Common myeloid progenitor, CD34-positive (primary cell): ENCODE results near the gene CASK.

Experiments
- CTCF ChIA-PET: fragments of 350-600 bp; sonication (Branson Sonifier 250); formaldehyde crosslinking; loops from one replicate; lab custom pipeline; 2021; ENCODE audit warnings: antibody characterized with exemption; lab: Charles Lee
- POLR2A ChIA-PET: fragments of 350-600 bp; sonication (Branson Sonifier 250); formaldehyde crosslinking; loops from one replicate; lab custom pipeline; 2021; ENCODE audit warnings: antibody characterized with exemption; lab: Charles Lee
- DNase-seq, 3 donors: peaks; one replicate each; pipeline versions ENCODE4 v3.0.0 to v3.0.0-alpha.2; 2013
- H3K27ac ChIP-seq, 2 experiments: 1 replicate in 1 of 2; 2 replicates in 1 of 2; pipeline ENCODE4 v1.7.0; 2013; ENCODE audit warnings: inconsistent platforms in 2 of 2, low read length in 2 of 2, mild to moderate bottlenecking in 2 of 2, low read depth in 1 of 2, moderate library complexity in 1 of 2; ENCODE audit not compliant: severe bottlenecking in 2 of 2, insufficient read depth in 1 of 2, poor library complexity in 1 of 2
- H3K27me3 ChIP-seq, 5 experiments: replicated peaks in 2 of 5; 1 replicate in 3 of 5; 2 replicates in 2 of 5; pipeline versions ENCODE4 v1.6.1 to v1.7.0; 2013; ENCODE audit warnings: low read length in 4 of 5, mild to moderate bottlenecking in 2 of 5, moderate library complexity in 2 of 5, inconsistent platforms in 1 of 5; ENCODE audit not compliant: insufficient read depth in 5 of 5, control insufficient read depth in 4 of 5
- H3K36me3 ChIP-seq, 4 experiments: 1 replicate in 2 of 4; 2 replicates in 2 of 4; pipeline versions ENCODE4 v1.6.1 to v1.7.0; 2013; ENCODE audit warnings: low read length in 3 of 4, control low read depth in 1 of 4, mild to moderate bottlenecking in 1 of 4; ENCODE audit not compliant: control insufficient read depth in 4 of 4, insufficient read depth in 4 of 4
- H3K4me1 ChIP-seq, 4 experiments: 1 replicate in 3 of 4; 2 replicates in 1 of 4; pipeline versions ENCODE4 v1.6.1 to v1.7.1; 2013; ENCODE audit warnings: low read length in 3 of 4, mild to moderate bottlenecking in 3 of 4, control low read depth in 1 of 4, inconsistent platforms in 1 of 4, moderate library complexity in 1 of 4; ENCODE audit not compliant: control insufficient read depth in 4 of 4, insufficient read depth in 4 of 4; ENCODE audit errors: control extremely low read depth in 1 of 4
- H3K4me3 ChIP-seq, 7 experiments: 1 replicate in 4 of 7; 2 replicates in 3 of 7; pipeline versions ENCODE4 v1.5.1 to v1.7.0; 2013; ENCODE audit warnings: mild to moderate bottlenecking in 7 of 7, low read length in 6 of 7, moderate library complexity in 6 of 7, inconsistent platforms in 2 of 7, low read depth in 2 of 7, control low read depth in 1 of 7; ENCODE audit not compliant: insufficient read depth in 4 of 7, control insufficient read depth in 1 of 7; ENCODE audit errors: extremely low read depth in 1 of 7
- H3K9me3 ChIP-seq, 5 experiments: 1 replicate in 4 of 5; 2 replicates in 1 of 5; pipeline versions ENCODE4 v1.6.1 to v1.7.1; 2013; ENCODE audit warnings: low read length in 4 of 5, mild to moderate bottlenecking in 2 of 5, inconsistent platforms in 1 of 5, low read depth in 1 of 5, moderate library complexity in 1 of 5; ENCODE audit not compliant: control insufficient read depth in 4 of 5, insufficient read depth in 2 of 5; ENCODE audit errors: control extremely low read depth in 1 of 5
- WGBS: methylation state at CpG from one replicate; pipeline ENCODE4 v1.1.5; 2013; ENCODE audit not compliant: insufficient coverage; 5-methylcytosine and 5-hydroxymethylcytosine counted together

Gene CASK

DNA sequence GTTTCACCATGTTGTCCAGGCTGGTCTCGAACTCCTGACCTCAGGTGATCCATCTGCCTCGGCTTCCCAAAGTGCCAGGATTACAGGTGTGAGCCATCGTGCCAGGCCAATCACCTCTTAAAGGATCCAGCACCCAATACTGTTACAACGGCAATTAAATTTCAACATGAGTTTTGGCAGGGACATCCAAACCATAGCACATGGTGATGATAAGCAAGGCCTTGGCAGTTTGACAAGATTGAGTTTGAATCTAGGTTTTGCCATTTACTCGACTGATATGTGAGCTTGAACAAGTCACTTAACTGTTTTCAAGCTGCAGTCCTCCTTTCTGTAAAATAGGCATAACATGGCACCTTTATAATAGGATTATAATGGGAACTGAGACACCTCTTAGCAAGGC, 115.3 kb downstream of the CASK start:
- Histone ChIP-seq H3K4me1 (no peaks in the 10 kb centered on the region), H3K36me3 (no peaks in the 10 kb centered on the region), H3K9me3 (peaks cover 0 to 7% (median 5%) of the 10 kb centered on the region in 5 experiments), H3K4me3 (no peak overlapping the region), H3K27ac (no peak overlapping the region), H3K27me3 (no peaks in the 10 kb centered on the region)
- ChIA-PET POLR2A (no interaction called here), CTCF (no interaction called here)
- WGBS: 93% methylated on average over 5 of the region's 5 CpGs
- no peak for DNase-seq

DNA sequence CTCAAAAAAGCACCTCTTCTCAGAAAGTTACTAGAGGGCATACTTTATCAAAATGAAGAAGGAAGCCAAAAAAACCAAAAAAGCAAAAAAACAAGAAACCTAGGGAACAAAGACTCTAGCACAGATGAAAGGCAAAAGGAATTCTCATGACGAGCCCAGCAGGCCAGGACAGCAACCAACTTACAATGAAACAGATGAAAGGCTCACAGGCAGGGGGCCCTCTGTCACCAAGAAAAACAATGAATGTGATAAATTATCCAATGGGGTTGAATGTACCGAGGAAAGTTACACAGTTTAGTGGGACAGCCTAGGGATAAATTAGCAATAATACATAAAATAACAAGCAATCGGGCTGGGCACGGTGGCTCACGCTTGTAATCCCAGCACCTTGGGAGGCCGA, 120.4 kb downstream of the CASK start:
- Histone ChIP-seq H3K27ac (no peak overlapping the region), H3K4me1 (no peaks in the 10 kb centered on the region), H3K36me3 (no peaks in the 10 kb centered on the region), H3K9me3 (peaks cover 0 to 4% (median 1%) of the 10 kb centered on the region in 5 experiments), H3K4me3 (no peak overlapping the region), H3K27me3 (no peaks in the 10 kb centered on the region)
- POLR2A ChIA-PET: no interaction called here
- DNase-seq: no peak
- CTCF ChIA-PET: no interaction called here
- WGBS: 80% methylated on average over 5 of the region's 6 CpGs

DNA sequence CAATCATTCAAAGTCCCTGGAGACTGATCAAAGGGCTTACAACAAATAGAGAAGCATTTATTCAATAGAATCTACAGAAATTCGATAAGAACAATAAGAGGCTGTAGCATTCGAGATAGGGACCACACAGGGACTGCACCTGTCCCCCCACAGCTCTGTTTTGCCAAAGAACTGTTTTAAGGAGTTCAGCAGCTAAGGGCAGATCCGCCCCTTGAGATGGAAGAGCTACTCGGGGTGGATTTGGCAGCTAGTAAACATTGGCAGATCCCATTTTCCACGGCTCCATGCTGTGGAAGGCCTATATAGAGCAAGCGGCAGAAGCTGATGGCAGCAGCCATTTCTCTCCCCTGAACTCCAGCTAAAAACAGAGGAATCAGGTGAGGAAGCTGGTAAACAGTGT, 123.7 kb downstream of the CASK start:
- no peak for DNase-seq
- H3K9me3 ChIP-seq: peaks cover 0 to 3% (median 1%) of the 10 kb centered on the region in 5 experiments
- no peak overlapping the region for H3K27ac ChIP-seq
- POLR2A ChIA-PET: no interaction called here
- no peaks in the 10 kb centered on the region for H3K27me3 ChIP-seq
- H3K4me1 ChIP-seq: peaks cover 0 to 2% (median 0%) of the 10 kb centered on the region in 4 experiments
- no peak overlapping the region for H3K4me3 ChIP-seq
- CTCF ChIA-PET: interaction anchor here (0.8 to 1.8 kb wide), 4 partner anchors 9 to 1759 kb away, joined by 3 to 6 read pairs (median 4); no protein-coding TSS in a partner anchor
- no peaks in the 10 kb centered on the region for H3K36me3 ChIP-seq
- WGBS: 74% methylated on average over 6 of the region's 6 CpGs

DNA sequence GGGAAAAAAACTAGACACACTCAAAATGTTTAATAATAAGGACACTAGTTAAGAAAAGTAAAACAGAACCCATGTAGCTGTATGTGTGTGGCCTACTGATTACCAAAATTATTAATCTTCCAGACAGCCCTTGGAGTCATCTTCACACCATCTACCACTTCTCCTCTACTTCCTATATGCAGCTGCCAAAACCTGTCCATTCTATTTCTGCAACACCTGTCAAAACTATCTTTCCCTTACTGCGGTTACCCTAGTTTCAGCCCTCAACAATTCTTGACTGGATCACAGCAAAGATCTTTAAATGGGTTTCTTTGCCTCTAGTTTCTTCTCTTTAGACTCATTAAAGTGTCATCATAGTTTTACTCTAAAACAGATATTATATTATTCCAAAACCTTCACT, 126.8 kb downstream of the CASK start:
- POLR2A ChIA-PET: no interaction called here
- CTCF ChIA-PET: interaction anchor here (0.7 to 1.5 kb wide), 2 partner anchors 171 to 1761 kb away, joined by 3 to 4 read pairs; no protein-coding TSS in a partner anchor
- no peak overlapping the region for H3K4me3 ChIP-seq
- no peak overlapping the region for H3K27ac ChIP-seq
- no peak for DNase-seq
- 81% methylated on average over 1 of the region's 1 CpG for WGBS
- peaks cover 0 to 3% (median 0%) of the 10 kb centered on the region in 5 experiments for H3K9me3 ChIP-seq
- no peaks in the 10 kb centered on the region for H3K36me3 ChIP-seq
- H3K27me3 ChIP-seq: no peaks in the 10 kb centered on the region
- H3K4me1 ChIP-seq: peaks cover 0 to 2% (median 0%) of the 10 kb centered on the region in 4 experiments

DNA sequence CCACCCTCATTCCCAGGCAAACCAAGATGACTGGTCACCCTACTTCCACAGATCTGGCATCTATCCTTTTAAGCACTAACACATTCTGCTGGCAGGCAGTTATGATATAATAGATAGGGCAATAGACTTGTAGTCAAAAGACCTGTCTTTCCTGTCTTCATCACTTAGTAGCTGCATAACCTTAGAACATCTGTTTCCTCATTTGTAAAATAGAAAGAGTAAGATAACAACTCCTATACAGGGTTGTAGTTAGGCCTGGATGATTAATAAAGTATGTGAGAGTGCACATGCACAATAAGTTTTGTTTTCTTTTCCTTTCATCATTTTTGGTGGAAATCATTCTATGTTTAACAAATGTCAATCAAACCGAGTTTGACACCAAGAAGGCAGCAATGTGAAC, 127.3 kb downstream of the CASK start:
- peak in 2 of 3 donors; percentile 24 to 53 for DNase-seq
- Histone ChIP-seq H3K4me3 (no peak overlapping the region), H3K27me3 (no peaks in the 10 kb centered on the region), H3K4me1 (peaks cover 0 to 2% (median 0%) of the 10 kb centered on the region in 4 experiments), H3K9me3 (peaks cover 0 to 2% (median 0%) of the 10 kb centered on the region in 5 experiments), H3K27ac (peak overlapping the region in 1 of 2 experiments; percentile 3), H3K36me3 (no peaks in the 10 kb centered on the region)
- ChIA-PET POLR2A (no interaction called here), CTCF (interaction anchor here (1.5 kb wide), 1 partner anchor 1762 kb away, joined by 4 read pairs; no protein-coding TSS in a partner anchor)
- WGBS: no CpG with 5 or more reads among the region's 1 CpG

DNA sequence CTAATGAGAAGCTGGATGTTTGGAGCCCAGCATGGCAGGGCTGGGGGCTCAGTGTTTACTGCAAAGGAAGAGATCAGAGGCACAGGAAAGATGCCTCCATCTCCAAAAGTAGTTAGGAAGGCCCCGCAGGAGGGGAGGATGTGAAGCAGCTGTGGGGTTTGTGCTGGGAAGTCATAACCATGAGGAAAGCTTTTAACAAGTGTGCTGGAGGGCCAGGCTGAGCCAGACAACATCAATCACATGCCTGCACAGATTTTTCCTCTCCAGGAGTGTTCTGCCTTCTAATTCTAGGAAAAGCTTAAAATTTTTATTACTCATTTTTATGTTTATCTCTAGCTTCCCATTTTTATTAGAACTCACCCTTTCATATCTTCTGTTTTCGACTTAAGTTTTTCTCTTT, 134.0 kb downstream of the CASK start:
- POLR2A ChIA-PET: no interaction called here
- CTCF ChIA-PET: no interaction called here
- Histone ChIP-seq H3K4me1 (no peaks in the 10 kb centered on the region), H3K4me3 (no peak overlapping the region), H3K27ac (no peak overlapping the region), H3K27me3 (no peaks in the 10 kb centered on the region), H3K9me3 (no peaks in the 10 kb centered on the region), H3K36me3 (no peaks in the 10 kb centered on the region)
- 71% methylated on average over 1 of the region's 2 CpGs for WGBS
- DNase-seq: no peak

DNA sequence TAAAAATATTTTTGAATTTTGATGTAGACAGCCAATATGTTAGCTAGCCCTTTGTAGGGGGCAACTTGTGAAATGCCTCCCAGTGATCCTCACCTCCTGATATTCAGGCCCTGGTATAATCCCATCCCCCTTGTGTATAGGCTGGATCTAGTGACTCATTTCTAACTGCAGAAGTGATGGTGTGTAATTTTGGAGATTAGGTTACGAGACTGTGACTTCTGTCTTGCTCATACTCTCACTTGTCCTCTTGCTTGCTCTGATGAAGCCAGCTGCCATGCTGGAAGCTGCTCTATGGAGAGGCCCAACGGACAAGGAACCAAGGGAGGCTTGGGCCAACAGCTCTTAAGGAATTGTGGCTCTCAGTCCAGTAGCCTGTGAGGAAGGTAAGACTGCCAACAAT, 137.7 kb downstream of the CASK start:
- 79% methylated on average over 2 of the region's 2 CpGs for WGBS
- Histone ChIP-seq H3K27ac (no peak overlapping the region), H3K27me3 (no peaks in the 10 kb centered on the region), H3K4me1 (no peaks in the 10 kb centered on the region), H3K9me3 (no peaks in the 10 kb centered on the region), H3K36me3 (no peaks in the 10 kb centered on the region), H3K4me3 (no peak overlapping the region)
- ChIA-PET POLR2A (no interaction called here), CTCF (interaction anchor here (1.0 kb wide), 1 partner anchor 16 kb away, joined by 3 read pairs; no protein-coding TSS in a partner anchor)
- DNase-seq: no peak
